Measurements from ENCODE around the gene PACSIN1. TPM values are rescaled to one million over a fixed set of nuclear protein-coding genes. Genes with fewer than 3 reads are reported as not detected.

The PACSIN1 gene
- total RNA-seq, result under 1 TPM in 2 of 4 donors, not detected in 2; 0.11 to 0.40 TPM

- Histone ChIP-seq H3K4me1 (peaks cover 11% of the 10 kb centered on the region), H3K9me3 (no peaks in the 10 kb centered on the region), H3K36me3 (no peaks in the 10 kb centered on the region), H3K27me3 (peaks cover 39% of the 10 kb centered on the region), H3K27ac (no peak within 1 kb of the TSS), H3K4me3 (peak within 1 kb of the TSS; percentile 45)
- TF ChIP-seq POLR2A (IDR thresholded peaks at IDR 0.05) (no peak), POLR2AphosphoS5 (IDR thresholded peaks at IDR 0.05) (no peak), EP300 (IDR thresholded peaks at IDR 0.05) (no peak), CTCF (IDR thresholded peaks at IDR 0.05) (no peak)
- no peak for DNase-seq (ENCODE audit: low spot score in 2 of 2)
- 8% methylated on average over 21 of the region's 67 CpGs for WGBS
Measured at GRCh38 chr6:34465531-34466241, at the start of gene PACSIN1. PACSIN1 (plus strand) TSS chr6:34466076; CDS start chr6:34526306, 60,230 bp downstream.

- WGBS, result 52% methylated on average over 6 of the region's 7 CpGs
- Histone ChIP-seq H3K36me3 (peaks cover 61% of the 10 kb centered on the region), H3K4me3 (no peak overlapping the region), H3K27ac (no peak overlapping the region), H3K9me3 (no peaks in the 10 kb centered on the region), H3K4me1 (peaks cover 15% of the 10 kb centered on the region), H3K27me3 (no peaks in the 10 kb centered on the region)
- DNase-seq (ENCODE audit: low spot score in 2 of 2), result no peak
- TF ChIP-seq POLR2A (IDR thresholded peaks at IDR 0.05), result no peak
Measured at GRCh38 chr6:34416877-34417371, 49.0 kb upstream of the PACSIN1 start.

GRCh38 chr6:34418367-34418766 is 47.5 kb upstream of the PACSIN1 start:
- no peaks in the 10 kb centered on the region for H3K27me3 ChIP-seq
- 79% methylated on average over 5 of the region's 5 CpGs for WGBS
- H3K9me3 ChIP-seq, result no peaks in the 10 kb centered on the region
- DNase-seq (ENCODE audit: low spot score in 2 of 2), result no peak
- TF ChIP-seq CTCF (IDR thresholded peaks at IDR 0.05) (no peak), POLR2AphosphoS5 (IDR thresholded peaks at IDR 0.05) (no peak), EP300 (IDR thresholded peaks at IDR 0.05) (no peak), POLR2A (IDR thresholded peaks at IDR 0.05) (no peak)
- no peak overlapping the region for H3K4me3 ChIP-seq
- H3K4me1 ChIP-seq, result peaks cover 15% of the 10 kb centered on the region
- H3K27ac ChIP-seq, result no peak overlapping the region
- peaks cover 75% of the 10 kb centered on the region for H3K36me3 ChIP-seq

GRCh38 chr6:34423254-34423653 is 42.6 kb upstream of the PACSIN1 start:
- H3K27me3 ChIP-seq, result no peaks in the 10 kb centered on the region
- no peak overlapping the region for H3K27ac ChIP-seq
- H3K4me1 ChIP-seq, result peaks cover 14% of the 10 kb centered on the region
- H3K9me3 ChIP-seq, result no peaks in the 10 kb centered on the region
- H3K36me3 ChIP-seq, result peaks cover 62% of the 10 kb centered on the region
- WGBS, result 91% methylated on average over 5 of the region's 5 CpGs
- no peak overlapping the region for H3K4me3 ChIP-seq
- TF ChIP-seq CTCF (IDR thresholded peaks at IDR 0.05), result no peak
- TF ChIP-seq POLR2AphosphoS5 (IDR thresholded peaks at IDR 0.05), result no peak
- TF ChIP-seq EP300 (IDR thresholded peaks at IDR 0.05), result no peak
- no peak for TF ChIP-seq POLR2A (IDR thresholded peaks at IDR 0.05)
- DNase-seq (ENCODE audit: low spot score in 2 of 2), result no peak

- 75% methylated on average over 19 of the region's 19 CpGs for WGBS
- DNase-seq (ENCODE audit: low spot score in 2 of 2), result no peak
- no peak for TF ChIP-seq EP300 (IDR thresholded peaks at IDR 0.05)
- TF ChIP-seq POLR2AphosphoS5 (IDR thresholded peaks at IDR 0.05), result no peak
- TF ChIP-seq CTCF (IDR thresholded peaks at IDR 0.05), result no peak
- TF ChIP-seq POLR2A (IDR thresholded peaks at IDR 0.05), result no peak
- Histone ChIP-seq H3K9me3 (no peaks in the 10 kb centered on the region), H3K4me1 (peaks cover 14% of the 10 kb centered on the region), H3K36me3 (peaks cover 50% of the 10 kb centered on the region), H3K4me3 (peak overlapping the region; percentile 83), H3K27ac (peak overlapping the region; percentile 92), H3K27me3 (no peaks in the 10 kb centered on the region)
Measured at GRCh38 chr6:34424200-34425131, 41.4 kb upstream of the PACSIN1 start.
